Left lung (tissue), 10 donors: Measurements from ENCODE around the gene C1orf174. TPM values are rescaled to one million over a fixed set of nuclear protein-coding genes. Genes with fewer than 3 reads are reported as not detected.
A peak's percentile ranks its signal among the peaks of the same experiment; 100 is the strongest.

Experiments used
- ATAC-seq: fragments of 200-7000 bp; cut with Tn5 transposase; one replicate; pipeline ENCODE4 v1.9.1; 2020; ENCODE audit warnings: moderate library complexity
- DNase-seq, 4 donors: peaks; one replicate each; pipeline ENCODE4 v3.0.0-alpha.2; 2013 to 2020
- H3K27ac ChIP-seq, 2 donors: fragments of 200-600 bp; sonication (generic) in 1 of 2; one replicate each; pipeline versions ENCODE4 v1.5.0 to v1.8.0; 2020 to 2021
- H3K27me3 ChIP-seq, 2 donors: fragments of 200-600 bp; sonication (generic) in 1 of 2; one replicate each; pipeline versions ENCODE4 v1.5.0 to v1.8.0; 2020 to 2021
- H3K36me3 ChIP-seq, 2 donors: fragments of 200-600 bp; sonication (generic) in 1 of 2; one replicate each; pipeline versions ENCODE4 v1.5.0 to v1.8.0; 2020 to 2021
- H3K4me1 ChIP-seq, 2 donors: fragments of 200-600 bp; one replicate each; pipeline ENCODE4 v1.8.0; 2021
- H3K4me3 ChIP-seq, 2 donors: fragments of 200-600 bp; sonication (generic) in 1 of 2; one replicate each; pipeline versions ENCODE4 v1.5.0 to v1.8.0; 2020 to 2021; ENCODE audit warnings: mild to moderate bottlenecking in 1 of 2
- H3K9me3 ChIP-seq, 2 donors: fragments of 200-600 bp; sonication (generic) in 1 of 2; one replicate each; pipeline versions ENCODE4 v1.5.0 to v1.8.0; 2020 to 2021
- CTCF ChIP-seq, 2 donors: fragments of 200-600 bp; sonication (generic) in 1 of 2; IDR thresholded peaks; one replicate each; pipeline versions ENCODE4 v1.5.0 to v1.8.0; 2021; ENCODE audit warnings: antibody characterized with exemption in 2 of 2
- intact Hi-C, 2 donors: fragments of 100-400 bp; cut with DNase I; formaldehyde crosslinking; loops; one replicate each; pipeline versions ENCODE4 v1.11.2 to v1.14.2; 2022
- polyA plus RNA-seq, 6 donors: library from polyadenylated mRNA; unstranded; fragments of 120-200 nt; gene quantifications; one replicate each; pipeline ENCODE4 v1.2.1, GENCODE V29; 2013; ENCODE audit not compliant: insufficient read length in 6 of 6
- total RNA-seq, 2 donors: library from RNA; stranded (reverse); fragmentation: NEBNext Ultra II Directional; extraction: Animal tissue kit (Norgen Biotek cat#: 25700); gene quantifications; one replicate each; pipeline ENCODE4 v1.2.1, GENCODE V29; 2021
- donor health status: DM: no; HTN: yes; CAD: no.
- donor health status: DM: no; HTN: no; CAD: no.

The C1orf174 gene
- total and polyA plus RNA-seq, 8 donors: 19.3 to 29.5 (median 24.7) TPM

GRCh38 chr1:3869751-3870301, 30.2 kb downstream of the C1orf174 start:
- Histone ChIP-seq H3K27me3 (no peaks in the 10 kb centered on the region), H3K9me3 (no peaks in the 10 kb centered on the region), H3K4me1 (no peaks in the 10 kb centered on the region), H3K4me3 (no peak overlapping the region), H3K27ac (no peak overlapping the region), H3K36me3 (peaks cover 0 to 71% of the 10 kb centered on the region in 2 donors)
- no peak for ATAC-seq
- intact Hi-C loops: no loop called here
- no peak for TF ChIP-seq CTCF (IDR thresholded peaks at IDR 0.05)
- DNase-seq: peak in 1 of 4 donors; percentile 61

GRCh38 chr1:3868464-3869006, 31.5 kb downstream of the C1orf174 start:
- no peak overlapping the region for H3K4me3 ChIP-seq
- no peak overlapping the region for H3K27ac ChIP-seq
- DNase-seq (peak in 2 of 4 donors; percentile 23 to 33), ATAC-seq (no peak)
- TF ChIP-seq CTCF (IDR thresholded peaks at IDR 0.05): no peak
- H3K36me3 ChIP-seq: peaks cover 0 to 66% of the 10 kb centered on the region in 2 donors
- H3K9me3 ChIP-seq: no peaks in the 10 kb centered on the region
- no peaks in the 10 kb centered on the region for H3K27me3 ChIP-seq
- no peaks in the 10 kb centered on the region for H3K4me1 ChIP-seq
- intact Hi-C loops: no loop called here

GRCh38 chr1:3865606-3866160, 34.4 kb downstream of the C1orf174 start:
- no peak for TF ChIP-seq CTCF (IDR thresholded peaks at IDR 0.05)
- Histone ChIP-seq H3K36me3 (peaks cover 0 to 39% of the 10 kb centered on the region in 2 donors), H3K4me3 (no peak overlapping the region), H3K27me3 (no peaks in the 10 kb centered on the region), H3K4me1 (no peaks in the 10 kb centered on the region), H3K9me3 (no peaks in the 10 kb centered on the region), H3K27ac (no peak overlapping the region)
- peak in 1 of 4 donors; percentile 61 for DNase-seq
- intact Hi-C loops: no loop called here
- no peak for ATAC-seq

- Histone ChIP-seq H3K27ac (no peak overlapping the region), H3K4me3 (no peak overlapping the region), H3K27me3 (no peaks in the 10 kb centered on the region), H3K4me1 (no peaks in the 10 kb centered on the region), H3K9me3 (no peaks in the 10 kb centered on the region), H3K36me3 (peaks cover 0 to 31% of the 10 kb centered on the region in 2 donors)
- TF ChIP-seq CTCF (IDR thresholded peaks at IDR 0.05): no peak
- ATAC-seq: peak; percentile 47
- intact Hi-C loops: no loop called here
- DNase-seq: no peak
These were observed 35.2 kb downstream of the C1orf174 start for GRCh38 chr1:3864884-3865283.

GRCh38 chr1:3863231-3863935, 36.7 kb downstream of the C1orf174 start:
- no peak for TF ChIP-seq CTCF (IDR thresholded peaks at IDR 0.05)
- no peaks in the 10 kb centered on the region for H3K9me3 ChIP-seq
- intact Hi-C loops: no loop called here
- H3K27ac ChIP-seq: no peak overlapping the region
- H3K36me3 ChIP-seq: peaks cover 0 to 17% of the 10 kb centered on the region in 2 donors
- peaks cover 3 to 8% of the 10 kb centered on the region in 2 donors for H3K4me1 ChIP-seq
- ATAC-seq (no peak), DNase-seq (peak in 1 of 4 donors; percentile 18)
- H3K27me3 ChIP-seq: no peaks in the 10 kb centered on the region
- H3K4me3 ChIP-seq: no peak overlapping the region
